Measurements from ENCODE around the gene CAVIN1. TPM values are rescaled to one million over a fixed set of nuclear protein-coding genes. Genes with fewer than 3 reads are reported as not detected.
A peak's percentile ranks its signal among the peaks of the same experiment; 100 is the strongest.

CAVIN1 gene
- total RNA-seq, 2 donors from 2014 or later: 0.51 to 3.1 TPM

DNA sequence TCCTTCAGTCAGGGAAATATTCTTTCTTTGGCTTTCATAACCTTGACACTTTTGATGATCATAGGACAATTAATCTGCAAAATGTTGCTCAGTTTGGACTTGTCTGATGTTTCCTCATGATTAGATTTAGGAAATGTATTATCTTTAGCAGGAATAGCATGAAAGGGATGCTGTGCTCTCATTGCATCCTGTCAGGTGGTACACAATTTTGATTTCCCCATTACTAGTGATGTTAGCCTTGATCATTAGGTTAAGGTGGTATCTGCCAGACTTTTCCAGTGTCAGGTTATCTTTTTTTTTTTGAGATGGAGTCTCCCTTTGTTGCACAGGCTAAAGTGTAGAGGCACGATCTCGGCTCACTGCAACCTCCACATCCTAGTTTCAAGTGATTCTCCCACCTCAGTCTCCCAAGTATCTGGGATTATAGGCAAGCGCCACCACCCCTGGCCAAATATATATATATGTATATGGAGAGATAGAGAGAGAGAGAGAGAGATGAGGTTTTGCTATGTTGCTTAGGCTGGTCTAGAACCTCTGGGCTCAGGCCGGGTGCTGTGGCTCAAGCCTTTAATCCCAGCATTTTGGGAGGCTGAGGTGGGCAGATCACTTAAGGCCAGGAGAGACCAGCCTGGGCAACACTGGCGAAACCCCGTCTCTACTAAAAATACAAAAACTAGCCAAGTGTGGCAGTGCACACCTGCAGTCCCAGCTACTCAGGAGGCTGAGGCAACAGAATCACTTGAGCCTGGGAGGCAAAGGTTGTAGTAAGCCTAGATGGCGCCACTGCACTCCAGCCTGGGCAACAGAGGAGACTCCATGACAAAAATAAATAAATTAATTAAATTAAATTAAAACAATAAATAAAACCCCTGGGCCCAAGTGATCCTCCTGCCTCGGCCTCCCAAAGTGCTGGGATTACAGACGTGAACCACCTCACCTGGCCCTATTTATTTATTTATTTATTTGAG is 15.8 kb upstream of the CAVIN1 start:
- Histone ChIP-seq H3K27me3 (ENCODE audit: control insufficient read depth, insufficient read depth, low read length, poor library complexity, severe bottlenecking) (no peaks in the 10 kb centered on the region), H3K27ac (ENCODE audit: low read depth, low read length) (no peak overlapping the region), H3K9ac (ENCODE audit: extremely low read depth, low read length, poor library complexity, severe bottlenecking) (no peak overlapping the region), H3K4me3 (ENCODE audit: low read length) (no peak overlapping the region), H3K4me1 (ENCODE audit: control insufficient read depth, insufficient read depth, low read length) (no peaks in the 10 kb centered on the region), H3K9me3 (ENCODE audit: control insufficient read depth, low read length) (no peaks in the 10 kb centered on the region), H3K36me3 (ENCODE audit: control insufficient read depth, insufficient read depth, low read length) (no peaks in the 10 kb centered on the region)
- Mint-ChIP-seq H3K4me1 (peaks cover 2% of the 10 kb centered on the region), H3K9me3 (no peaks in the 10 kb centered on the region), H3K4me3 (no peak overlapping the region), H3K36me3 (ENCODE audit: low read depth) (no peaks in the 10 kb centered on the region), H3K27me3 (ENCODE audit: insufficient read depth) (no peaks in the 10 kb centered on the region), H3K27ac (no peak overlapping the region)
- peak; percentile 82 for DNase-seq
- 82 to 83% methylated on average over 1 to 5 of the region's 9 CpGs for WGBS, 2 experiments (ENCODE audit: insufficient coverage in 1 of 2, insufficient read length in 1 of 2)
- TF ChIP-seq, protein P1, sequence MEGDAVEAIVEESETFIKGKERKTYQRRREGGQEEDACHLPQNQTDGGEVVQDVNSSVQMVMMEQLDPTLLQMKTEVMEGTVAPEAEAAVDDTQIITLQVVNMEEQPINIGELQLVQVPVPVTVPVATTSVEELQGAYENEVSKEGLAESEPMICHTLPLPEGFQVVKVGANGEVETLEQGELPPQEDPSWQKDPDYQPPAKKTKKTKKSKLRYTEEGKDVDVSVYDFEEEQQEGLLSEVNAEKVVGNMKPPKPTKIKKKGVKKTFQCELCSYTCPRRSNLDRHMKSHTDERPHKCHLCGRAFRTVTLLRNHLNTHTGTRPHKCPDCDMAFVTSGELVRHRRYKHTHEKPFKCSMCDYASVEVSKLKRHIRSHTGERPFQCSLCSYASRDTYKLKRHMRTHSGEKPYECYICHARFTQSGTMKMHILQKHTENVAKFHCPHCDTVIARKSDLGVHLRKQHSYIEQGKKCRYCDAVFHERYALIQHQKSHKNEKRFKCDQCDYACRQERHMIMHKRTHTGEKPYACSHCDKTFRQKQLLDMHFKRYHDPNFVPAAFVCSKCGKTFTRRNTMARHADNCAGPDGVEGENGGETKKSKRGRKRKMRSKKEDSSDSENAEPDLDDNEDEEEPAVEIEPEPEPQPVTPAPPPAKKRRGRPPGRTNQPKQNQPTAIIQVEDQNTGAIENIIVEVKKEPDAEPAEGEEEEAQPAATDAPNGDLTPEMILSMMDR (conservative IDR thresholded peaks at IDR 0.05): peak; percentile 75

DNA sequence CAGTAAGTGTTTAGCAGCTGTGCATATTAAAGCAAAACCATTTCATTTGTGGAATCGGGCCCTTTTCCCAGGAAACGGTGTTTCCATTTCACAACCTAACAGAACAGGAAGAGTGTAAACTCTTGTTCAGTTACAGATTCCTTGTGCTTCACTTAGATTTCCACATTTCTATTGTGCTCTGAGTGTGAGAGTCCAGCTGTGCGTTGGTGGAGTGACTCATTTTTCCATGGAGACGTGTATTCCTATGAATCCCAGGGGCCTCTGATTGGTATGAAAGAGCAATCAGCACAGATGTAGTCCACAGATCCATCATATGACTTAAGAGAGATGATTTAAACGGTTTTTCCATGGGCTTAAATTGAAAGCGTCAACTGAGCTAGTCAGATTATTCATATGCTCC is 13.3 kb upstream of the CAVIN1 start:
- Mint-ChIP-seq H3K27me3 (ENCODE audit: insufficient read depth) (no peaks in the 10 kb centered on the region), H3K36me3 (ENCODE audit: low read depth) (no peaks in the 10 kb centered on the region), H3K4me3 (no peak overlapping the region), H3K27ac (no peak overlapping the region), H3K4me1 (no peaks in the 10 kb centered on the region), H3K9me3 (no peaks in the 10 kb centered on the region)
- Histone ChIP-seq H3K9me3 (ENCODE audit: control insufficient read depth, low read length) (no peaks in the 10 kb centered on the region), H3K36me3 (ENCODE audit: control insufficient read depth, insufficient read depth, low read length) (no peaks in the 10 kb centered on the region), H3K9ac (ENCODE audit: extremely low read depth, low read length, poor library complexity, severe bottlenecking) (no peak overlapping the region), H3K4me1 (ENCODE audit: control insufficient read depth, insufficient read depth, low read length) (no peaks in the 10 kb centered on the region), H3K4me3 (ENCODE audit: low read length) (no peak overlapping the region), H3K27ac (ENCODE audit: low read depth, low read length) (no peak overlapping the region), H3K27me3 (ENCODE audit: control insufficient read depth, insufficient read depth, low read length, poor library complexity, severe bottlenecking) (no peaks in the 10 kb centered on the region)
- WGBS, 2 experiments (ENCODE audit: insufficient coverage in 1 of 2, insufficient read length in 1 of 2): 80 to 89% methylated on average over 6 of the region's 6 CpGs
- peak; percentile 32 for DNase-seq
- TF ChIP-seq, protein P1 (conservative IDR thresholded peaks at IDR 0.05): no peak

DNA sequence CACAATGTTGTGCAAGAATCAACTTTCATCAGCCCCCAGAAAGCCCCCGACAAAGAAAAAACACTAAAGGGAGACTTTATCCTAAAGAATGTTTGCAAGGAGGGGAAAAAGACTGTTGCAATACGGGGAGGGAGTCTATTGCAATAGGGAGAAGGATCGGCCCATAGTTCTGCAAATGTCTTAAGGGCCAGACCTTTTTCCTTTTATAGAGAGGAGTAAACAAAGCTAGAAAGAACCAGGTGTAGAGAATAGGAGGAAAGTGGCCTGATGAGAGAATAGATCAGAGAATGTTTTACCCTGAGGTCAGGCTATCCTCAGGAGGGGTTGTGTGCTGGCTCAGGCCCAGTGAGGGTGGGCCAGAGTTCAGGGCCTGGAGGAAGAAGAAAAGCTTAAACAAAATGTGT is 8.7 kb upstream of the CAVIN1 start:
- no peaks in the 10 kb centered on the region for H3K4me1 ChIP-seq (ENCODE audit: control insufficient read depth, insufficient read depth, low read length)
- Mint-ChIP-seq H3K27me3 (ENCODE audit: insufficient read depth) (no peaks in the 10 kb centered on the region), H3K36me3 (ENCODE audit: low read depth) (no peaks in the 10 kb centered on the region), H3K27ac (no peak overlapping the region), H3K4me1 (no peaks in the 10 kb centered on the region), H3K4me3 (no peak overlapping the region), H3K9me3 (no peaks in the 10 kb centered on the region)
- no peaks in the 10 kb centered on the region for H3K27me3 ChIP-seq (ENCODE audit: control insufficient read depth, insufficient read depth, low read length, poor library complexity, severe bottlenecking)
- no peak overlapping the region for H3K9ac ChIP-seq (ENCODE audit: extremely low read depth, low read length, poor library complexity, severe bottlenecking)
- WGBS, 2 experiments (ENCODE audit: insufficient coverage in 1 of 2, insufficient read length in 1 of 2): 90 to 93% methylated on average over 2 to 3 of the region's 3 CpGs
- H3K36me3 ChIP-seq (ENCODE audit: control insufficient read depth, insufficient read depth, low read length): no peaks in the 10 kb centered on the region
- DNase-seq: peak; percentile 42
- H3K4me3 ChIP-seq (ENCODE audit: low read length): no peak overlapping the region
- no peaks in the 10 kb centered on the region for H3K9me3 ChIP-seq (ENCODE audit: control insufficient read depth, low read length)
- TF ChIP-seq, protein P1 (conservative IDR thresholded peaks at IDR 0.05): no peak
- no peak overlapping the region for H3K27ac ChIP-seq (ENCODE audit: low read depth, low read length)

Data from endodermal cell (in vitro differentiated cells).